Naive B cell (primary cell): ENCODE data around the gene ZNF117. TPM values are rescaled to one million over a fixed set of nuclear protein-coding genes. Genes with fewer than 3 reads are reported as not detected.
"Not testable (repeated sequence)": the region's sequence is repeated elsewhere in the genome, so short reads cannot be mapped to it uniquely, and the experiment has no call there.

Source experiments
- ATAC-seq, 2 donors: fragments of 150-1000 bp; cut with Tn5 transposase; 2 replicates each; pipeline ENCODE4 v1.10.0; 2021; ENCODE audit warnings: low read depth in 2 of 2, mild to moderate bottlenecking in 2 of 2, moderate library complexity in 2 of 2
- DNase-seq: peaks from one replicate; pipeline ENCODE4 v3.0.0; 2022
- H3K27ac Mint-ChIP-seq, 6 donors: one replicate each; pipeline ENCODE4 v1.8.0; 2020 to 2022; ENCODE audit warnings: mild to moderate bottlenecking in 6 of 6, mixed read lengths in 6 of 6, moderate library complexity in 5 of 6, inconsistent platforms in 2 of 6
- H3K27me3 Mint-ChIP-seq, 3 donors: one replicate each; pipeline ENCODE4 v1.8.0; 2021 to 2022; ENCODE audit warnings: mixed read lengths in 3 of 3, mild to moderate bottlenecking in 1 of 3
- H3K36me3 Mint-ChIP-seq, 2 donors: one replicate each; pipeline ENCODE4 v1.8.0; 2020 to 2022; ENCODE audit warnings: mixed read lengths in 2 of 2, inconsistent platforms in 1 of 2, mild to moderate bottlenecking in 1 of 2
- H3K4me1 Mint-ChIP-seq, 3 donors: one replicate each; pipeline ENCODE4 v1.8.0; 2020 to 2022; ENCODE audit warnings: mixed read lengths in 3 of 3, inconsistent platforms in 1 of 3, mild to moderate bottlenecking in 1 of 3, moderate library complexity in 1 of 3
- H3K4me3 Mint-ChIP-seq, 8 donors: one replicate each; pipeline ENCODE4 v1.8.0; 2020 to 2022; ENCODE audit warnings: mild to moderate bottlenecking in 8 of 8, mixed read lengths in 8 of 8, moderate library complexity in 8 of 8, inconsistent platforms in 2 of 8
- H3K9me3 Mint-ChIP-seq, 7 donors: one replicate each; pipeline ENCODE4 v1.8.0; 2020 to 2022; ENCODE audit warnings: mixed read lengths in 7 of 7, mild to moderate bottlenecking in 5 of 7, inconsistent platforms in 2 of 7, moderate library complexity in 1 of 7
- polyA plus RNA-seq, 6 donors: library from polyadenylated mRNA; unstranded; fragments of 300-500 nt; fragmentation: Illumina TruSeq; gene quantifications; one replicate each; pipeline ENCODE4 v1.2.3, GENCODE V29; 2021; ENCODE audit warnings: low read depth in 6 of 6

Gene ZNF117
- polyA plus RNA-seq, 6 donors from 2014 or later: 0.46 to 5.4 (median 3.4) TPM

- no peak overlapping the region for H3K27ac Mint-ChIP-seq
- DNase-seq: no peak
- H3K27me3 Mint-ChIP-seq: no peaks in the 10 kb centered on the region
- H3K4me3 Mint-ChIP-seq: peak overlapping the region in 1 of 8 donors; percentile 18
- H3K9me3 Mint-ChIP-seq: peaks cover 24 to 96% (median 82%) of the 10 kb centered on the region in 7 donors
- ATAC-seq: no peak
- peaks cover 71 to 76% of the 10 kb centered on the region in 2 donors for H3K36me3 Mint-ChIP-seq
- peaks cover 0 to 10% (median 7%) of the 10 kb centered on the region in 3 donors for H3K4me1 Mint-ChIP-seq
Measured at GRCh38 chr7:64990216-64990615, 620 bp downstream of the ZNF117 start.

- Mint-ChIP-seq H3K27me3 (no peaks in the 10 kb centered on the region), H3K27ac (no peak overlapping the region), H3K36me3 (peaks cover 54 to 60% of the 10 kb centered on the region in 2 donors), H3K4me1 (peaks cover 0 to 6% (median 0%) of the 10 kb centered on the region in 3 donors), H3K9me3 (peaks cover 4 to 93% (median 76%) of the 10 kb centered on the region in 7 donors), H3K4me3 (no peak overlapping the region)
- ATAC-seq (no peak), DNase-seq (no peak)
Measured at GRCh38 chr7:64978497-64979203, 12.2 kb downstream of the ZNF117 start.

GRCh38 chr7:64965594-64965993 lies 25.2 kb downstream of the ZNF117 start:
- DNase-seq (no peak), ATAC-seq (no peak)
- H3K4me1 Mint-ChIP-seq: no peaks in the 10 kb centered on the region
- peaks cover 4 to 17% of the 10 kb centered on the region in 2 donors for H3K36me3 Mint-ChIP-seq
- no peaks in the 10 kb centered on the region for H3K27me3 Mint-ChIP-seq
- H3K9me3 Mint-ChIP-seq: peaks cover 5 to 54% (median 36%) of the 10 kb centered on the region in 7 donors
- no peak overlapping the region for H3K4me3 Mint-ChIP-seq
- H3K27ac Mint-ChIP-seq: no peak overlapping the region

- DNase-seq (no peak), ATAC-seq (no peak)
- Mint-ChIP-seq H3K4me3 (peak overlapping the region in 2 of 8 donors; percentile 64 to 74), H3K9me3 (peaks cover 5 to 46% (median 25%) of the 10 kb centered on the region in 7 donors), H3K4me1 (no peaks in the 10 kb centered on the region), H3K27me3 (no peaks in the 10 kb centered on the region), H3K27ac (no peak overlapping the region), H3K36me3 (peaks cover 13 to 32% of the 10 kb centered on the region in 2 donors)
Measured at GRCh38 chr7:64959072-64959747, 31.6 kb downstream of the ZNF117 start.

- peak; percentile 40 to 67 for ATAC-seq
- DNase-seq: peak; percentile 43
- Mint-ChIP-seq H3K27me3 (peaks cover 22 to 41% (median 34%) of the 10 kb centered on the region in 3 donors), H3K27ac (no peak overlapping the region), H3K4me3 (no peak overlapping the region), H3K9me3 (peaks cover 0 to 3% (median 0%) of the 10 kb centered on the region in 7 donors), H3K4me1 (peaks cover 0 to 17% (median 2%) of the 10 kb centered on the region in 3 donors), H3K36me3 (no peaks in the 10 kb centered on the region)
Measured at GRCh38 chr7:64951250-64951848, 39.5 kb downstream of the ZNF117 start.

GRCh38 chr7:64950673-64951072 lies 40.2 kb downstream of the ZNF117 start:
- H3K9me3 Mint-ChIP-seq, H3K27ac Mint-ChIP-seq, DNase-seq, H3K36me3 Mint-ChIP-seq, ATAC-seq, H3K4me3 Mint-ChIP-seq: not testable (repeated sequence)
- H3K4me1 Mint-ChIP-seq: peaks cover 0 to 17% (median 2%) of the 10 kb centered on the region in 3 donors
- H3K27me3 Mint-ChIP-seq: peaks cover 26 to 47% (median 41%) of the 10 kb centered on the region in 3 donors

- H3K27me3 Mint-ChIP-seq: peaks cover 41 to 64% (median 45%) of the 10 kb centered on the region in 3 donors
- not testable (repeated sequence) for DNase-seq, ATAC-seq, H3K9me3 Mint-ChIP-seq, H3K4me3 Mint-ChIP-seq, H3K27ac Mint-ChIP-seq, H3K36me3 Mint-ChIP-seq
- H3K4me1 Mint-ChIP-seq: peaks cover 0 to 17% (median 2%) of the 10 kb centered on the region in 3 donors
Measured at GRCh38 chr7:64948774-64949173, 42.1 kb downstream of the ZNF117 start.

- ATAC-seq: peak in 1 of 2 donors; percentile 16
- DNase-seq: no peak
- H3K27me3 Mint-ChIP-seq: peaks cover 42 to 73% (median 45%) of the 10 kb centered on the region in 3 donors
- no peaks in the 10 kb centered on the region for H3K36me3 Mint-ChIP-seq
- H3K27ac Mint-ChIP-seq: no peak overlapping the region
- H3K4me1 Mint-ChIP-seq: peaks cover 0 to 17% (median 2%) of the 10 kb centered on the region in 3 donors
- H3K9me3 Mint-ChIP-seq: peaks cover 0 to 2% (median 0%) of the 10 kb centered on the region in 7 donors
- peak overlapping the region in 6 of 8 donors; percentile 20 to 77 (median 65) for H3K4me3 Mint-ChIP-seq
Measured at GRCh38 chr7:64947252-64948000, 43.4 kb downstream of the ZNF117 start.

GRCh38 chr7:64946772-64947171 lies 44.1 kb downstream of the ZNF117 start:
- Mint-ChIP-seq H3K36me3 (no peaks in the 10 kb centered on the region), H3K9me3 (peaks cover 0 to 2% (median 0%) of the 10 kb centered on the region in 7 donors), H3K27me3 (peaks cover 42 to 73% (median 45%) of the 10 kb centered on the region in 3 donors), H3K27ac (peak overlapping the region in 1 of 6 donors; percentile 1), H3K4me3 (peak overlapping the region in 7 of 8 donors; percentile 9 to 77 (median 57)), H3K4me1 (peaks cover 0 to 17% (median 2%) of the 10 kb centered on the region in 3 donors)
- no peak for DNase-seq
- ATAC-seq: peak; percentile 32 to 53

- peaks cover 0 to 2% (median 0%) of the 10 kb centered on the region in 7 donors for H3K9me3 Mint-ChIP-seq
- ATAC-seq (no peak), DNase-seq (no peak)
- H3K27ac Mint-ChIP-seq: no peak overlapping the region
- H3K4me3 Mint-ChIP-seq: no peak overlapping the region
- H3K4me1 Mint-ChIP-seq: peaks cover 0 to 5% (median 2%) of the 10 kb centered on the region in 3 donors
- H3K27me3 Mint-ChIP-seq: peaks cover 37 to 70% (median 45%) of the 10 kb centered on the region in 3 donors
- H3K36me3 Mint-ChIP-seq: no peaks in the 10 kb centered on the region
Measured at GRCh38 chr7:64945503-64946175, 45.2 kb downstream of the ZNF117 start.

- not testable (repeated sequence) for H3K36me3 Mint-ChIP-seq, ATAC-seq, H3K4me1 Mint-ChIP-seq, H3K9me3 Mint-ChIP-seq, DNase-seq, H3K4me3 Mint-ChIP-seq
- peak overlapping the region in 1 of 6 donors; percentile 42 for H3K27ac Mint-ChIP-seq
- H3K27me3 Mint-ChIP-seq: peaks cover 37 to 62% (median 38%) of the 10 kb centered on the region in 3 donors
Measured at GRCh38 chr7:64944667-64945502, 46.0 kb downstream of the ZNF117 start.

GRCh38 chr7:64940021-64940420 lies 50.8 kb downstream of the ZNF117 start:
- ATAC-seq, H3K4me1 Mint-ChIP-seq, DNase-seq, H3K36me3 Mint-ChIP-seq, H3K27ac Mint-ChIP-seq, H3K4me3 Mint-ChIP-seq: not testable (repeated sequence)
- Mint-ChIP-seq H3K27me3 (peaks cover 0 to 20% (median 13%) of the 10 kb centered on the region in 3 donors), H3K9me3 (peaks cover 2 to 13% (median 3%) of the 10 kb centered on the region in 7 donors)
